ENCODE data around the gene GALNS.

Gene GALNS

GRCh38 chr16:88859381-88860091, 2.8 kb upstream of the GALNS start:
- no peak for DNase-seq (ENCODE audit: low read depth in 1 of 2, low spot score in 1 of 2)

GRCh38 chr16:88857728-88858339, 1.1 kb upstream of the GALNS start:
- DNase-seq (ENCODE audit: low read depth in 1 of 2, low spot score in 1 of 2) = peak; percentile 51

DNA sequence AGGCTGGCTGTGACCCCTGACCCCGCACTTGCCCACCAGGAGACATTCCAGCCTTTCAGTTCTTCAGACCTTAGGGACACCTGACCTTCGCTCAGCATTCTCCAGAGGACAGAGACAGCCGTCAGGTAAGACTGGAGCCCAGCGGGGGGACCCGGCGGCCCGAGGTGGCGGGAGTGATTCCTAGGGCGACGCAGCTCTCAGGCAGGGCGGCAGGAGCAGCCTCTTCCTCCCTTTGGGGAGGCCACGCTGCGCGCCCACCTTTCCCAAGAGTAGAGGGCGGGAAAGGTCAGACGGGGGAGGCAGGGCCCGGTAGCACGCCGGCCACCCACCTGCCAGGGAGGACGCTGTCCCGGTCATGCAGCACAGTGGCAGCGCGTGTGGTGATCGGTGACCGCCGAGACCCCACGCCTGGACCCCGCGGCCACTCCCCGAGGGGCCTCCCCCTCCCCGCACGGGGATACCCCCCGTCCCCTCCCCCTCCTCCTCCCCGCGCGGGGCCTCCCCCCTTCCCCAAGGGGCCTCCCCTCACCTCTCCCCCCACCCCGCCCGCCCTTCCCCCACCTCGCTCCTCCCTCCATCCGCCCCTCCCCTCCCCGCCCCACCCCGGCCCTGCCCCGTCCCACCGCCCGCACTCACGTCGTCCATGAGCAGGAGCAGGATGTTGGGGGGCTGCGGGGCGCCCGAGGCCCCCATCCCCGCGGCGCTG, 472 bp downstream of the GALNS start:
- no peak for DNase-seq (ENCODE audit: low read depth in 1 of 2, low spot score in 1 of 2)

- no peak for DNase-seq (ENCODE audit: low read depth in 1 of 2, low spot score in 1 of 2)
These were observed 1.0 kb downstream of the GALNS start for GRCh38 chr16:88855736-88856121.

DNA sequence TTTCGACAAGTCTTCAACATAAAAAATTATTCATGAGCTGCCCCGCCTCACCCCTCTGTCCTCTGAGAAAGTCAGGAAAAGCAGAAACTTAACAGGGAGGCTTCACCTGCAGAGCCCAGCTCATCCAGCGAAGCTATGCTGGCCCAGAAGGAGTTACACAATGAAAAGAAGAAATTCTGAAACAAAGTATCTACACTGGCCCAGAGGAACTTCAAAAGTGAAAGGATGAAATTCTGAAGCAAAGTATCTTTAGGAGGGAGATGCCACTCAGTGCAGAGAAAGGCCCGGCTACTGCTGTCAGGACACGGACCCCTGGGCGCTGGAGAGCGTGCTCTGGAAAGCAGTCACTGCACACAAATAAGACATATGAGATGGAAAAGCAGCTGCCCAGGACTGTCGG, 1.6 kb downstream of the GALNS start:
- DNase-seq (ENCODE audit: low read depth in 1 of 2, low spot score in 1 of 2) = no peak

- DNase-seq (ENCODE audit: low read depth in 1 of 2, low spot score in 1 of 2) = no peak
These were observed 2.2 kb downstream of the GALNS start for GRCh38 chr16:88854306-88855111.

DNA sequence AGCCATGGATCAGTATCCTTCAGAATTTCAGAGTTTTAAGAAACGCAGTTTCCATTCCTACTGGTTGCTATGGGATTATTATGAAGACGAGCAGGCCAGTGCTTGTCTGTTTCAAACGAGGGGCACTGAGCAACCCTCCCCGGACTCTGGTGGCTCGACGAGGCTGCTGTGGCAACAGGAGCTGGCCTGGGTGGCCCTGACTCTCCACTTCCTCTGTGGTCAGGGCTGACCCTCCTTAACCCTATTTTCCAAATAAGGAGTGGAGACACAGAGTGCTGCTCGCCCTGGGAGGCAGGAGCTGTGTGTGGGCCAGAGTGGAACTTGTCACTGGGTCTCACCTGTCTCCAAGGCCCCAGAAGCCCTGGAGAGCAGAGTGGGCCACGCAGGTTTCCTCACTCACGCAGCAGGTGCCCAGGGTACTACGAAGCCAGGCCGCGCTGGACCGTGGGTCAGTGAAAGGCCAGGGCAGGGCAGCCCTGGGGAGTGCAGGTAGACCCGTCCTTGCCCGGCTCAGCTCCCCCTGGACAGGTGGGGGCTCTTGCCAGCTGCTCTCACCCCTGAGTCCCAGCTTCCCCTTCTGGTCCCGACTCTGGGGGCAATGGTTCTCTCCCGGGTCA, 3.3 kb downstream of the GALNS start:
- DNase-seq (ENCODE audit: low read depth in 1 of 2, low spot score in 1 of 2) = no peak

DNA sequence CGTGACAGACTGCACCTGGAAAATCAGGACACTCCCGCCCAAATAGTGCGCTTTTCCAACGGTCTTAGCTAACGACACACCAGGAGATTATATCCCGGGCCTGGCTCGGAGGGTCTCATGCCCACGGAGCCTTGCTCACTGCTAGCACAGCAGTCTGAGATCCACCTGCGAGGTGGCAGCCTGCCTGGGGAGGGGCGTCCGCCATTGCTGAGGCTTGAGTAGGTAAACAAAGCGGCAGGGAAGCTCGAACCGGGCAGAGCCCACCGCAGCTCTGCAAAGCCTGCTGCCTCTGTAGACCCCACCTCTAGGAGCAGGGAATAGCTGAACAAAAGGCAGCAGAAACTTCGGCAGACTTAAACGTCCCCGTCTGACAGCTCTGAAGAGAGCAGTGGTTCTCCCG, 5.1 kb downstream of the GALNS start:
- no peak for DNase-seq (ENCODE audit: low read depth in 1 of 2, low spot score in 1 of 2)

- DNase-seq (ENCODE audit: low read depth in 1 of 2, low spot score in 1 of 2) = no peak
These were observed 6.1 kb downstream of the GALNS start for GRCh38 chr16:88850531-88851199.

DNA sequence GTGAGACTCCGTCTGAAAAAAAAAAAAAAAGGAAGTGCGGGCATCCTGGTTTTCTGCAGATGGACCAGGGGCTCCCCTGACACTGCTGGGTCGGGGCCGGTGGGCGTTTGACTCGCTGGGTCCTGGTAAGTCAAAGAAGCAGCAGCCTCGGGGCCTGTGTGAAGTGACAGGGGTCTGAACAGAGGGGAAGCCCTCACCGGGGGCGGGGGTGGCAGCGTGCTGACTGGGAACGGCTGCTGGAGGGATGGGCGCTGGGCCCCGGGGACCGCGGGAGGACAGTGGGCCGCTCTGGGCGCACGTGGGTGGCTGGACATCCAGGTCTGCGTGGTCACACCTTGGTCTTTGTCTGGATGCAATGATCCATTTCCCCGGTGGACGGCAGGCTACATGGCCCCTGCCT, 8.2 kb downstream of the GALNS start:
- DNase-seq (ENCODE audit: low read depth in 1 of 2, low spot score in 1 of 2) = no peak

- no peak for DNase-seq (ENCODE audit: low read depth in 1 of 2, low spot score in 1 of 2)
These were observed 9.1 kb downstream of the GALNS start for GRCh38 chr16:88847654-88848053.

GRCh38 chr16:88846088-88846487, 10.7 kb downstream of the GALNS start:
- no peak for DNase-seq (ENCODE audit: low read depth in 1 of 2, low spot score in 1 of 2)

GRCh38 chr16:88844419-88845036, 12.2 kb downstream of the GALNS start:
- DNase-seq (ENCODE audit: low read depth in 1 of 2, low spot score in 1 of 2) = no peak

DNA sequence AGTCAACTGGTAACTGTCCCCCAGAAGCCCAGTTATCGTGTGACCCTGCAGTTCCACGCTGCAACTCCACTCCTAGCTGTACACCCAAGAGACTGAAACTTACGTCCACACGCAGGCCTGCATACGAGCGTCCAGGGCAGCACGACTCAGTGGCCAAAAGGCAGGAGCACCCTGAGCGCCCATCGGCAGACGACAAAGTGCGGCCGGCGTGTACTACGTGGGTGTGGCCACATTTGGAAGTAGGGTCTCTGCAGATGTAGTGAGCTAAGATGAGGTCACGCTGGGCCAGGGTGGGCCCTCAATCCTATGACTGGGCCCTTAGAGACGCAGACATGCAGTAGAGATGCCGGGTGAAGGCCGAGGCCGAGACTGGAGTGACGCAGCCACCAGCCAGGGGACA, 13.5 kb downstream of the GALNS start:
- DNase-seq (ENCODE audit: low read depth in 1 of 2, low spot score in 1 of 2) = no peak

GRCh38 chr16:88842806-88843205, 13.9 kb downstream of the GALNS start:
- DNase-seq (ENCODE audit: low read depth in 1 of 2, low spot score in 1 of 2) = no peak

DNA sequence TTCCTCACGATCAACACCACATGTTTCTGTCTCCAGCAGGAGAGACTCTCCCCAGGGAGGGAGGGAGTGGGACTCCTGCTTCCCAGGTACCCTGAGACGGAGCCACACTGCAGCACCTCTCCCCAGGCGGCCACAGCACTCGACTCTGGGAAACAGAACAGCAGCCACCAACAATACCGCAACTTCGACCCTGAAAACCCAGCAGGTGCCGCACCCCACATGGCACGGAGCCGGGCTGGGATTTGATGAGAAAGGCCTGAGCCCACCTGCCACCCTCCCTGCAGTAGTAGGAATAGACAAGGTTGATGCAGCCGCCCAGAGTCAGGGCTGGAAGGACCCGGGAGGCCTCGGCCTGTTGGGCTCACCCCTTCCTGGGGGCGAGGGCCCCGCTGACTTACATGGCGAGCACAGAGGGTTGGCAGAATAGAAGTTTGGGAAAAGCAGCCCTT, 14.4 kb downstream of the GALNS start:
- no peak for DNase-seq (ENCODE audit: low read depth in 1 of 2, low spot score in 1 of 2)

DNA sequence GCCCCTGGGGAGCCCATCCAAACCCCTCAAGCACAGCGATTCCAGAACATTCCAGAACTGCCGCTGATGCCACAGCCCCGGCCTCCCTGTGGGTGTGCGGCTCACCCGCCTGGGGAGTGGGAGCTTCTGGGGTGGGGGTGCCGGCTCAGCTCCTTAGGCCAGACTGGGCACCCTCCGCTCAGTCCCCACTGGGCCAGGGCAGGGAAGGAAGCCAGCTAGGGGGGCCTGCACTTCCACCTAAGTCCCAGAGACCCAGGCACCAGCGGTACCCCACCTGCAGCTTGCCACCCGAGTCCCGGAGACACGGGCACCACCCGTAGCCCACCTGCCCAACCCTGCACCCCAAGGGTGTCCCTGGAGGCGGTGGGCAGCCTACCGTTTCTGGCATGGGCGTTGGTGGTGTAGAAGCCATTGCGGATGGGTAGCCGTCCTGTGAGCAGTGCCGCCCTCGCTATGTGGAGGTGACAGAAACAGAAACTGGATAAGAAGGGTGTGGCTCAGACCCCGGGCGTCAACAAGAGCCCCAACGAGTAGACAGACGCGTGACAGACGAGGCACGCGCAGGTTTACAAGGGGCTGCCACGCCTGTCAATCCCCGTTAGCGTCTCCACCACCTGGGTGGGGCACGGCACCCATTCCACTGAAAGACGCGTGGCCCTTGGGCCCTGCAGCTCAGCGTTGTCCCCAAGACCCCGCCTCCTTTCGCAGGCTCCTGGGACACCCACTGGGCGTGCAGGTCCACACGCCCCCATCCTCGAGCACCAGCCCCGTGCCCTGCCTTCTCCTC, 15.0 kb downstream of the GALNS start:
- DNase-seq (ENCODE audit: low read depth in 1 of 2, low spot score in 1 of 2) = no peak

- no peak for DNase-seq (ENCODE audit: low read depth in 1 of 2, low spot score in 1 of 2)
These were observed 16.0 kb downstream of the GALNS start for GRCh38 chr16:88840600-88841215.

All from activated T-helper 1 cell treated with anti-CD3 and anti-CD28 coated beads, Interleukin-2, amount 50 U/mL, for 16 hours (primary cell).